Activated CD8-positive, alpha-beta memory T cell treated with anti-CD3 and anti-CD28 coated beads for 48 hours (primary cell): ENCODE measurements around the gene ACOXL.
"Not testable (repeated sequence)": the region's sequence is repeated elsewhere in the genome, so short reads cannot be mapped to it uniquely, and the experiment has no call there.

Experiments
- DNase-seq, 3 experiments: peaks; one replicate each; pipeline ENCODE4 v3.0.0-alpha.2; 2020; ENCODE audit warnings: low read depth in 2 of 3, low spot score in 2 of 3

ACOXL gene

GRCh38 chr2:110852541-110853263, 120.3 kb downstream of the ACOXL start:
- DNase-seq = no peak

- no peak for DNase-seq
These were observed 121.1 kb downstream of the ACOXL start for GRCh38 chr2:110853516-110853915.

GRCh38 chr2:110853948-110854347, 121.6 kb downstream of the ACOXL start:
- DNase-seq = no peak

- no peak for DNase-seq
These were observed 122.1 kb downstream of the ACOXL start for GRCh38 chr2:110854355-110855081.

GRCh38 chr2:110855841-110856240, 123.5 kb downstream of the ACOXL start:
- DNase-seq = not testable (repeated sequence)

- peak in 1 of 3 experiments; percentile 50 for DNase-seq
These were observed 125.9 kb downstream of the ACOXL start for GRCh38 chr2:110858135-110858725.

GRCh38 chr2:110858993-110859701, 126.8 kb downstream of the ACOXL start:
- no peak for DNase-seq

- no peak for DNase-seq
These were observed 128.3 kb downstream of the ACOXL start for GRCh38 chr2:110860630-110861029.

GRCh38 chr2:110861616-110862260, 129.4 kb downstream of the ACOXL start:
- no peak for DNase-seq

- no peak for DNase-seq
These were observed 131.4 kb downstream of the ACOXL start for GRCh38 chr2:110863726-110864125.

- no peak for DNase-seq
These were observed 131.8 kb downstream of the ACOXL start for GRCh38 chr2:110864176-110864575.

- DNase-seq = no peak
These were observed 132.4 kb downstream of the ACOXL start for GRCh38 chr2:110864731-110865130.

- no peak for DNase-seq
These were observed 132.8 kb downstream of the ACOXL start for GRCh38 chr2:110865188-110865587.

- DNase-seq = no peak
These were observed 133.7 kb downstream of the ACOXL start for GRCh38 chr2:110866045-110866444.

- DNase-seq = peak in 2 of 3 experiments; percentile 36 to 60
These were observed 134.1 kb downstream of the ACOXL start for GRCh38 chr2:110866466-110866865.

- DNase-seq = no peak
These were observed 134.7 kb downstream of the ACOXL start for GRCh38 chr2:110867078-110867477.

GRCh38 chr2:110868971-110869370, 136.6 kb downstream of the ACOXL start:
- DNase-seq = no peak

- DNase-seq = no peak
These were observed 137.4 kb downstream of the ACOXL start for GRCh38 chr2:110869472-110870446.

- DNase-seq = no peak
These were observed 138.2 kb downstream of the ACOXL start for GRCh38 chr2:110870545-110870944.

- DNase-seq = no peak
These were observed 139.3 kb downstream of the ACOXL start for GRCh38 chr2:110871637-110872036.
